22Rv1 (cell line): ENCODE measurements around the gene NRG4.

Experiments
- ZFX ChIP-seq: fragments of 450-650 bp; IDR thresholded peaks from 2 replicates; pipeline ENCODE4 v1.6.1; 2017; ENCODE audit warnings: antibody characterized with exemption, borderline replicate concordance
- TF ChIP-seq, protein P1 (sequence below): fragments of 450-650 bp; IDR thresholded peaks from 2 replicates; pipeline ENCODE4 v1.5.1; 2017; ENCODE audit warnings: mild to moderate bottlenecking

DNA sequence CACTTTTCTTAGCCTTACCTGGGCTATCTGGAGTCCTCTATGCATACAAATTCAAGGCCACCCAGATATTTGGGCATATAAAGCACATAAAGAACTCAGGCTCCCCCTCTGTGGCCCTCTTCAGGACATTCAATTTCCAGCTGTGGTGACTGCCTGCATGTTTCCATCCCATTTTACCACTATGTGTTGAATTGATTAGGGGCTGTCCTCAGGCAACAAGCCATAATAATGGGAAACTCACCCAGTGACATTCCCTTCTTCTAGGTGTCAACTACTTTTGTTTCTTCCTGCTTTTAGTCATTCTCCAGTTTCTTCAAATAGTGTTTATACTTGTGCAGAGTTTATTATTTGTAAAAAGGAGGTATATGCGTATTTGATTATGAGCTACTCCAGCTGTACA is 18.0 kb downstream of the NRG4 start:
- TF ChIP-seq, protein P1, sequence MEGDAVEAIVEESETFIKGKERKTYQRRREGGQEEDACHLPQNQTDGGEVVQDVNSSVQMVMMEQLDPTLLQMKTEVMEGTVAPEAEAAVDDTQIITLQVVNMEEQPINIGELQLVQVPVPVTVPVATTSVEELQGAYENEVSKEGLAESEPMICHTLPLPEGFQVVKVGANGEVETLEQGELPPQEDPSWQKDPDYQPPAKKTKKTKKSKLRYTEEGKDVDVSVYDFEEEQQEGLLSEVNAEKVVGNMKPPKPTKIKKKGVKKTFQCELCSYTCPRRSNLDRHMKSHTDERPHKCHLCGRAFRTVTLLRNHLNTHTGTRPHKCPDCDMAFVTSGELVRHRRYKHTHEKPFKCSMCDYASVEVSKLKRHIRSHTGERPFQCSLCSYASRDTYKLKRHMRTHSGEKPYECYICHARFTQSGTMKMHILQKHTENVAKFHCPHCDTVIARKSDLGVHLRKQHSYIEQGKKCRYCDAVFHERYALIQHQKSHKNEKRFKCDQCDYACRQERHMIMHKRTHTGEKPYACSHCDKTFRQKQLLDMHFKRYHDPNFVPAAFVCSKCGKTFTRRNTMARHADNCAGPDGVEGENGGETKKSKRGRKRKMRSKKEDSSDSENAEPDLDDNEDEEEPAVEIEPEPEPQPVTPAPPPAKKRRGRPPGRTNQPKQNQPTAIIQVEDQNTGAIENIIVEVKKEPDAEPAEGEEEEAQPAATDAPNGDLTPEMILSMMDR, result no peak
- no peak for TF ChIP-seq ZFX
